ENCODE results near the gene APPBP2. TPM values are rescaled to one million over a fixed set of nuclear protein-coding genes. Genes with fewer than 3 reads are reported as not detected.
"Not testable (repeated sequence)": the region's sequence is repeated elsewhere in the genome, so short reads cannot be mapped to it uniquely, and the experiment has no call there.

Gene APPBP2
- total RNA-seq, 2 donors from 2014 or later, result 17.5 to 26.7 TPM

- H3K27ac Mint-ChIP-seq, result no peak overlapping the region
- no peaks in the 10 kb centered on the region for H3K36me3 Mint-ChIP-seq (ENCODE audit: low read depth)
- DNase-seq (no peak), ATAC-seq (no peak)
- peaks cover 27% of the 10 kb centered on the region for H3K4me1 Mint-ChIP-seq
- H3K9me3 ChIP-seq (ENCODE audit: control insufficient read depth, low read length, poor library complexity, severe bottlenecking), result no peaks in the 10 kb centered on the region
- H3K4me3 Mint-ChIP-seq, result peak overlapping the region; percentile 37
- H3K27me3 Mint-ChIP-seq, result no peaks in the 10 kb centered on the region
Observed at GRCh38 chr17:60506312-60506711, 19.7 kb downstream of the APPBP2 start.

- peaks cover 13% of the 10 kb centered on the region for H3K4me1 Mint-ChIP-seq
- H3K27me3 Mint-ChIP-seq, result no peaks in the 10 kb centered on the region
- DNase-seq (no peak), ATAC-seq (no peak)
- no peak overlapping the region for H3K4me3 Mint-ChIP-seq
- H3K27ac Mint-ChIP-seq, result no peak overlapping the region
- H3K36me3 Mint-ChIP-seq (ENCODE audit: low read depth), result peaks cover 4% of the 10 kb centered on the region
- no peaks in the 10 kb centered on the region for H3K9me3 ChIP-seq (ENCODE audit: control insufficient read depth, low read length, poor library complexity, severe bottlenecking)
Observed at GRCh38 chr17:60502145-60502544, 23.9 kb downstream of the APPBP2 start.

- Mint-ChIP-seq H3K4me1 (peaks cover 16% of the 10 kb centered on the region), H3K27ac (no peak overlapping the region), H3K4me3 (no peak overlapping the region), H3K27me3 (no peaks in the 10 kb centered on the region), H3K36me3 (ENCODE audit: low read depth) (peaks cover 7% of the 10 kb centered on the region)
- no peaks in the 10 kb centered on the region for H3K9me3 ChIP-seq (ENCODE audit: control insufficient read depth, low read length, poor library complexity, severe bottlenecking)
- DNase-seq (no peak), ATAC-seq (no peak)
Observed at GRCh38 chr17:60501589-60501988, 24.5 kb downstream of the APPBP2 start.

- Mint-ChIP-seq H3K27ac (no peak overlapping the region), H3K27me3 (no peaks in the 10 kb centered on the region), H3K4me3 (no peak overlapping the region), H3K4me1 (peaks cover 4% of the 10 kb centered on the region), H3K36me3 (ENCODE audit: low read depth) (peaks cover 7% of the 10 kb centered on the region)
- no peak for DNase-seq
- no peak for ATAC-seq
- H3K9me3 ChIP-seq (ENCODE audit: control insufficient read depth, low read length, poor library complexity, severe bottlenecking), result peaks cover 2% of the 10 kb centered on the region
Observed at GRCh38 chr17:60496041-60496440, 30.0 kb downstream of the APPBP2 start.

GRCh38 chr17:60495260-60495659 is 30.8 kb downstream of the APPBP2 start:
- ATAC-seq (no peak), DNase-seq (no peak)
- Mint-ChIP-seq H3K36me3 (ENCODE audit: low read depth) (peaks cover 7% of the 10 kb centered on the region), H3K27me3 (no peaks in the 10 kb centered on the region), H3K4me3 (no peak overlapping the region), H3K4me1 (peaks cover 4% of the 10 kb centered on the region), H3K27ac (no peak overlapping the region)
- H3K9me3 ChIP-seq (ENCODE audit: control insufficient read depth, low read length, poor library complexity, severe bottlenecking), result peaks cover 2% of the 10 kb centered on the region

GRCh38 chr17:60493847-60494321 is 32.2 kb downstream of the APPBP2 start:
- no peak for ATAC-seq
- Mint-ChIP-seq H3K4me1 (peaks cover 4% of the 10 kb centered on the region), H3K4me3 (no peak overlapping the region), H3K27me3 (no peaks in the 10 kb centered on the region), H3K27ac (no peak overlapping the region), H3K36me3 (ENCODE audit: low read depth) (peaks cover 4% of the 10 kb centered on the region)
- no peak for DNase-seq
- H3K9me3 ChIP-seq (ENCODE audit: control insufficient read depth, low read length, poor library complexity, severe bottlenecking), result peaks cover 2% of the 10 kb centered on the region

GRCh38 chr17:60491771-60492170 is 34.3 kb downstream of the APPBP2 start:
- ATAC-seq, result no peak
- no peaks in the 10 kb centered on the region for H3K27me3 Mint-ChIP-seq
- H3K4me3 Mint-ChIP-seq, result no peak overlapping the region
- DNase-seq, result no peak
- H3K36me3 Mint-ChIP-seq (ENCODE audit: low read depth), result no peaks in the 10 kb centered on the region
- no peaks in the 10 kb centered on the region for H3K4me1 Mint-ChIP-seq
- no peak overlapping the region for H3K27ac Mint-ChIP-seq
- peaks cover 2% of the 10 kb centered on the region for H3K9me3 ChIP-seq (ENCODE audit: control insufficient read depth, low read length, poor library complexity, severe bottlenecking)

- H3K27ac Mint-ChIP-seq; ATAC-seq; H3K4me1 Mint-ChIP-seq; H3K36me3 Mint-ChIP-seq (ENCODE audit: low read depth); H3K9me3 ChIP-seq (ENCODE audit: control insufficient read depth, low read length, poor library complexity, severe bottlenecking); DNase-seq; H3K27me3 Mint-ChIP-seq; H3K4me3 Mint-ChIP-seq: not testable (repeated sequence)
Observed at GRCh38 chr17:60490594-60490993, 35.4 kb downstream of the APPBP2 start.

GRCh38 chr17:60481604-60482003 is 44.4 kb downstream of the APPBP2 start:
- DNase-seq (no peak), ATAC-seq (no peak)
- Mint-ChIP-seq H3K27me3 (no peaks in the 10 kb centered on the region), H3K4me1 (peaks cover 10% of the 10 kb centered on the region), H3K4me3 (no peak overlapping the region), H3K36me3 (ENCODE audit: low read depth) (no peaks in the 10 kb centered on the region), H3K27ac (no peak overlapping the region)
- H3K9me3 ChIP-seq (ENCODE audit: control insufficient read depth, low read length, poor library complexity, severe bottlenecking), result no peaks in the 10 kb centered on the region

GRCh38 chr17:60473788-60474187 is 52.3 kb downstream of the APPBP2 start:
- DNase-seq (no peak), ATAC-seq (no peak)
- Mint-ChIP-seq H3K4me1 (peaks cover 6% of the 10 kb centered on the region), H3K4me3 (no peak overlapping the region), H3K36me3 (ENCODE audit: low read depth) (peaks cover 3% of the 10 kb centered on the region), H3K27me3 (no peaks in the 10 kb centered on the region), H3K27ac (no peak overlapping the region)
- no peaks in the 10 kb centered on the region for H3K9me3 ChIP-seq (ENCODE audit: control insufficient read depth, low read length, poor library complexity, severe bottlenecking)

GRCh38 chr17:60472449-60472848 is 53.6 kb downstream of the APPBP2 start:
- H3K9me3 ChIP-seq (ENCODE audit: control insufficient read depth, low read length, poor library complexity, severe bottlenecking), result no peaks in the 10 kb centered on the region
- H3K4me3 Mint-ChIP-seq, result no peak overlapping the region
- peaks cover 5% of the 10 kb centered on the region for H3K36me3 Mint-ChIP-seq (ENCODE audit: low read depth)
- ATAC-seq (no peak), DNase-seq (no peak)
- no peak overlapping the region for H3K27ac Mint-ChIP-seq
- peaks cover 9% of the 10 kb centered on the region for H3K4me1 Mint-ChIP-seq
- no peaks in the 10 kb centered on the region for H3K27me3 Mint-ChIP-seq

GRCh38 chr17:60471451-60471850 is 54.6 kb downstream of the APPBP2 start:
- DNase-seq, result no peak
- H3K9me3 ChIP-seq (ENCODE audit: control insufficient read depth, low read length, poor library complexity, severe bottlenecking), result no peaks in the 10 kb centered on the region
- Mint-ChIP-seq H3K36me3 (ENCODE audit: low read depth) (peaks cover 7% of the 10 kb centered on the region), H3K4me3 (no peak overlapping the region), H3K4me1 (peaks cover 6% of the 10 kb centered on the region), H3K27me3 (no peaks in the 10 kb centered on the region), H3K27ac (no peak overlapping the region)
- ATAC-seq, result no peak

- Mint-ChIP-seq H3K36me3 (ENCODE audit: low read depth) (peaks cover 10% of the 10 kb centered on the region), H3K27me3 (no peaks in the 10 kb centered on the region), H3K27ac (no peak overlapping the region), H3K4me3 (no peak overlapping the region), H3K4me1 (peaks cover 10% of the 10 kb centered on the region)
- ATAC-seq (no peak), DNase-seq (no peak)
- no peaks in the 10 kb centered on the region for H3K9me3 ChIP-seq (ENCODE audit: control insufficient read depth, low read length, poor library complexity, severe bottlenecking)
Observed at GRCh38 chr17:60468371-60468770, 57.7 kb downstream of the APPBP2 start.

GRCh38 chr17:60464343-60464742 is 61.7 kb downstream of the APPBP2 start:
- H3K27me3 Mint-ChIP-seq, result no peaks in the 10 kb centered on the region
- H3K36me3 Mint-ChIP-seq (ENCODE audit: low read depth), result peaks cover 7% of the 10 kb centered on the region
- no peaks in the 10 kb centered on the region for H3K9me3 ChIP-seq (ENCODE audit: control insufficient read depth, low read length, poor library complexity, severe bottlenecking)
- peaks cover 8% of the 10 kb centered on the region for H3K4me1 Mint-ChIP-seq
- ATAC-seq (no peak), DNase-seq (no peak)
- H3K27ac Mint-ChIP-seq, result peak overlapping the region; percentile 56
- no peak overlapping the region for H3K4me3 Mint-ChIP-seq

Data from T-helper 17 cell (primary cell).